ENCODE measurements around the gene VPS36.
"Not testable (repeated sequence)": the region's sequence is repeated elsewhere in the genome, so short reads cannot be mapped to it uniquely, and the experiment has no call there.

Gene VPS36

DNA sequence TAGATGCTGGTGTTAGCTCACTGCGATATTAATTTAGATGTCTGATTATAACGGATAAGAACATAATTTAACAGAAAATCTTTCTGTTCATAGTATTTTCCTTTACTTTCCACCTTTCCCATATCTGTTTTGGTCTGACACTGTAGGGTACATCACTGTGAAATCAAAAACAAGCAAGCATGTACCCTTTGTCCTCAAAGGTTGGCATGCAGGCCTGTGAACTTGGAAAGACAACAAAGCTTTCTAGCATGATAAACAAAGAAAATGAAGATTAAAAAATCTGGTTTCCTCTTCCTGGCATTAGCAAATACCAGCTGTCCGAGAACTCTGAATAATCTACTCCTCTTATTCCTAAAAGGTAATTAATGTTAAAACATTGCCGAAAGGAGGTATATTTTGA lies 76.0 kb downstream of the VPS36 start:
- DNase-seq, result no peak

DNA sequence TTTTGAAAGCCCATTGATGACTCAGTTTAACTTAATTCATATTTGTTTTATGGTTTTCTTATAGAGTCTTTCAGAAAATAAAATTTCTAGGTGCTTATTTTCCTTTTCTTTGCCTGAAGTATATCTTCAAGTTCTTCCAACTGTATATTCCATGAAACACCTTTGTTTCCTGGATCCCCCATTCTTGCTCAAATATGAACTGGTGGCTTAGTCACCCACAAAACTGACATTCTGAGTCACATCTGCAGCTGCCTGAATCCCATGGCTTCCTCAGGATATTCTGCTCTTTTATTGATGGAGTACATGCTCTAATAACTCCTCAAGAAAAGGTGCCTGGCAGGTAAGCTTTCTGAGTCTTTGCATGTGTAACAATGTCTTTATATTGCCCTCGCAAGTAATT lies 77.2 kb downstream of the VPS36 start:
- DNase-seq, result not testable (repeated sequence)

GRCh38 chr13:52371736-52372247 lies 78.6 kb downstream of the VPS36 start:
- DNase-seq, result no peak

- no peak for DNase-seq
Measured at GRCh38 chr13:52366291-52366690, 84.1 kb downstream of the VPS36 start.
